ENCODE data around the gene PSMB3.

- TF ChIP-seq EZH2phosphoT487 (IDR thresholded peaks at IDR 0.05; ENCODE audit: low read length) (no peak), EZH2 (optimal IDR thresholded peaks at IDR 0.05; ENCODE audit: low read depth, low read length) (no peak)
- TF ChIP-seq, protein P1, sequence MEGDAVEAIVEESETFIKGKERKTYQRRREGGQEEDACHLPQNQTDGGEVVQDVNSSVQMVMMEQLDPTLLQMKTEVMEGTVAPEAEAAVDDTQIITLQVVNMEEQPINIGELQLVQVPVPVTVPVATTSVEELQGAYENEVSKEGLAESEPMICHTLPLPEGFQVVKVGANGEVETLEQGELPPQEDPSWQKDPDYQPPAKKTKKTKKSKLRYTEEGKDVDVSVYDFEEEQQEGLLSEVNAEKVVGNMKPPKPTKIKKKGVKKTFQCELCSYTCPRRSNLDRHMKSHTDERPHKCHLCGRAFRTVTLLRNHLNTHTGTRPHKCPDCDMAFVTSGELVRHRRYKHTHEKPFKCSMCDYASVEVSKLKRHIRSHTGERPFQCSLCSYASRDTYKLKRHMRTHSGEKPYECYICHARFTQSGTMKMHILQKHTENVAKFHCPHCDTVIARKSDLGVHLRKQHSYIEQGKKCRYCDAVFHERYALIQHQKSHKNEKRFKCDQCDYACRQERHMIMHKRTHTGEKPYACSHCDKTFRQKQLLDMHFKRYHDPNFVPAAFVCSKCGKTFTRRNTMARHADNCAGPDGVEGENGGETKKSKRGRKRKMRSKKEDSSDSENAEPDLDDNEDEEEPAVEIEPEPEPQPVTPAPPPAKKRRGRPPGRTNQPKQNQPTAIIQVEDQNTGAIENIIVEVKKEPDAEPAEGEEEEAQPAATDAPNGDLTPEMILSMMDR (IDR thresholded peaks at IDR 0.05; ENCODE audit: low read length) = no peak
Observed at GRCh38 chr17:38751808-38752307, 683 bp upstream of the PSMB3 start.
